T-cell (primary cell): ENCODE measurements around the gene TRIP12. TPM values are rescaled to one million over a fixed set of nuclear protein-coding genes. Genes with fewer than 3 reads are reported as not detected.
"Not testable (repeated sequence)": the region's sequence is repeated elsewhere in the genome, so short reads cannot be mapped to it uniquely, and the experiment has no call there.

Source experiments
- ATAC-seq, 4 experiments: fragments of 200-7000 bp in 3 of 4; fragments of 150-1000 bp in 1 of 4; cut with Tn5 transposase; replicated peaks in 1 of 4; 1 replicate in 3 of 4; 2 replicates in 1 of 4; pipeline ENCODE4 v1.10.0; 2021; ENCODE audit warnings: moderate library complexity in 3 of 4, mild to moderate bottlenecking in 2 of 4, moderate number of reproducible peaks in 1 of 4
- CTCF ChIA-PET, 2 donors: fragments of 300-600 bp; sonication (Branson Sonifier 250); formaldehyde crosslinking; loops; one replicate each; lab custom pipeline; 2022; ENCODE audit warnings: antibody characterized with exemption in 2 of 2; lab: Charles Lee
- POLR2A ChIA-PET, 2 donors: fragments of 300-600 bp; sonication (Branson Sonifier 250); formaldehyde crosslinking; loops; one replicate each; lab custom pipeline; 2022; ENCODE audit warnings: antibody characterized with exemption in 2 of 2; lab: Charles Lee
- DNase-seq, 35 experiments: peaks; one replicate each; pipeline versions ENCODE4 v3.0.0 to v3.0.0-alpha.2; 2013 to 2023
- H3K27ac ChIP-seq: one replicate; pipeline ENCODE4 v1.5.1; 2013; ENCODE audit warnings: low read length
- H3K27me3 ChIP-seq, 2 experiments: replicated peaks in 1 of 2; 1 replicate in 1 of 2; 2 replicates in 1 of 2; pipeline versions ENCODE4 v1.6.1 to v1.7.0; 2013; ENCODE audit warnings: low read length in 1 of 2, mixed read lengths in 1 of 2; ENCODE audit not compliant: control insufficient read depth in 2 of 2, insufficient read depth in 2 of 2; ENCODE audit errors: extremely low read depth in 1 of 2
- H3K36me3 ChIP-seq, 2 donors: 1 replicate in 1 of 2; 2 replicates in 1 of 2; pipeline versions ENCODE4 v1.6.1 to v1.7.0; 2013; ENCODE audit warnings: low read length in 1 of 2; ENCODE audit not compliant: control insufficient read depth in 2 of 2, insufficient read depth in 1 of 2; ENCODE audit errors: extremely low read depth in 1 of 2
- H3K4me1 ChIP-seq, 2 experiments: 1 replicate in 1 of 2; 2 replicates in 1 of 2; pipeline versions ENCODE4 v1.6.1 to v1.7.0; 2013; ENCODE audit warnings: low read length in 2 of 2, mixed read lengths in 1 of 2; ENCODE audit not compliant: insufficient read depth in 2 of 2, control insufficient read depth in 1 of 2; ENCODE audit errors: extremely low read depth in 1 of 2
- H3K4me3 ChIP-seq, 2 donors: 1 replicate in 1 of 2; 2 replicates in 1 of 2; pipeline versions ENCODE4 v1.5.1 to v1.7.0; 2013; ENCODE audit warnings: mild to moderate bottlenecking in 2 of 2, low read length in 1 of 2, moderate library complexity in 1 of 2; ENCODE audit not compliant: control insufficient read depth in 1 of 2; ENCODE audit errors: extremely low read depth in 1 of 2
- H3K9me3 ChIP-seq: 2 replicates; pipeline ENCODE4 v1.7.0; 2013
- H3K27ac Mint-ChIP-seq, 2 donors: one replicate each; pipeline ENCODE4 v1.8.0; 2020 to 2021; ENCODE audit warnings: mild to moderate bottlenecking in 2 of 2, mixed read lengths in 2 of 2
- H3K27me3 Mint-ChIP-seq, 2 donors: one replicate each; pipeline ENCODE4 v1.8.0; 2021 to 2022; ENCODE audit warnings: mixed read lengths in 2 of 2
- H3K36me3 Mint-ChIP-seq: one replicate; pipeline ENCODE4 v1.8.0; 2021; ENCODE audit warnings: mixed read lengths
- H3K4me1 Mint-ChIP-seq, 3 donors: one replicate each; pipeline ENCODE4 v1.8.0; 2020 to 2022; ENCODE audit warnings: mixed read lengths in 3 of 3, mild to moderate bottlenecking in 1 of 3
- H3K4me3 Mint-ChIP-seq, 3 donors: one replicate each; pipeline ENCODE4 v1.8.0; 2020 to 2022; ENCODE audit warnings: mild to moderate bottlenecking in 3 of 3, mixed read lengths in 3 of 3, moderate library complexity in 3 of 3
- H3K9me3 Mint-ChIP-seq, 3 donors: one replicate each; pipeline ENCODE4 v1.8.0; 2020 to 2022; ENCODE audit warnings: mixed read lengths in 3 of 3
- WGBS: methylation state at CpG from one replicate; pipeline ENCODE4 v1.1.5; 2013; ENCODE audit warnings: missing lambda C conversion rate; ENCODE audit not compliant: insufficient coverage; 5-methylcytosine and 5-hydroxymethylcytosine counted together
- total RNA-seq, 35 experiments: library from RNA in 6 of 35; stranded (reverse) in 6 of 35; fragments of 120-200 nt in 1 of 35; gene quantifications; one replicate each; pipeline versions ENCODE4 v1.2.1 to v1.2.4 and lab custom pipeline; 2013 to 2026

Gene TRIP12
- total RNA-seq, 5 donors from 2014 or later (not counting 1 experiment from before 2014, with no cell fraction given), result 185 to 219 (median 192) TPM

GRCh38 chr2:229757462-229757861, 164.3 kb downstream of the TRIP12 start:
- 100% methylated on average over 4 of the region's 10 CpGs for WGBS
- POLR2A ChIA-PET, result interaction anchor here in 1 of 2 donors (0.5 to 0.7 kb wide), 2 partner anchors 18 to 501 kb away, joined by 3 read pairs; no protein-coding TSS in a partner anchor
- H3K4me1 Mint-ChIP-seq, H3K36me3 ChIP-seq, H3K36me3 Mint-ChIP-seq, H3K4me3 Mint-ChIP-seq, ATAC-seq, DNase-seq, CTCF ChIA-PET, H3K27ac ChIP-seq, H3K27me3 Mint-ChIP-seq, H3K4me3 ChIP-seq, H3K4me1 ChIP-seq, H3K27ac Mint-ChIP-seq, H3K9me3 ChIP-seq, H3K9me3 Mint-ChIP-seq, H3K27me3 ChIP-seq: not testable (repeated sequence)

GRCh38 chr2:229752970-229753729, 168.7 kb downstream of the TRIP12 start:
- Histone ChIP-seq H3K4me1 (no peaks in the 10 kb centered on the region), H3K4me3 (no peak overlapping the region), H3K36me3 (no peaks in the 10 kb centered on the region), H3K9me3 (no peaks in the 10 kb centered on the region), H3K27ac (no peak overlapping the region), H3K27me3 (no peaks in the 10 kb centered on the region)
- DNase-seq (no peak), ATAC-seq (no peak)
- no CpG with 5 or more reads among the region's 11 CpGs for WGBS
- POLR2A ChIA-PET, result no interaction called here
- peaks cover 5% of the 10 kb centered on the region for H3K36me3 Mint-ChIP-seq
- no peak overlapping the region for H3K27ac Mint-ChIP-seq
- H3K9me3 Mint-ChIP-seq, result peaks cover 0 to 3% (median 1%) of the 10 kb centered on the region in 3 donors
- no peak overlapping the region for H3K4me3 Mint-ChIP-seq
- peaks cover 0 to 3% (median 0%) of the 10 kb centered on the region in 3 donors for H3K4me1 Mint-ChIP-seq
- CTCF ChIA-PET, result no interaction called here
- H3K27me3 Mint-ChIP-seq, result no peaks in the 10 kb centered on the region

GRCh38 chr2:229749779-229750178, 172.0 kb downstream of the TRIP12 start:
- H3K27me3 ChIP-seq, result no peaks in the 10 kb centered on the region
- peaks cover 3% of the 10 kb centered on the region for H3K36me3 Mint-ChIP-seq
- no peaks in the 10 kb centered on the region for H3K27me3 Mint-ChIP-seq
- DNase-seq (no peak), ATAC-seq (no peak)
- no peaks in the 10 kb centered on the region for H3K36me3 ChIP-seq
- H3K4me1 ChIP-seq, result no peaks in the 10 kb centered on the region
- 100% methylated on average over 1 of the region's 6 CpGs for WGBS
- POLR2A ChIA-PET, result no interaction called here
- peaks cover 0 to 3% (median 0%) of the 10 kb centered on the region in 3 donors for H3K4me1 Mint-ChIP-seq
- H3K9me3 ChIP-seq, result no peaks in the 10 kb centered on the region
- peaks cover 0 to 1% (median 0%) of the 10 kb centered on the region in 3 donors for H3K9me3 Mint-ChIP-seq
- no peak overlapping the region for H3K27ac Mint-ChIP-seq
- no peak overlapping the region for H3K4me3 ChIP-seq
- no peak overlapping the region for H3K27ac ChIP-seq
- CTCF ChIA-PET, result interaction anchor here in 1 of 2 donors (0.6 kb wide), 1 partner anchor 34 kb away, joined by 3 read pairs; no protein-coding TSS in a partner anchor
- H3K4me3 Mint-ChIP-seq, result no peak overlapping the region

- no peak for ATAC-seq
- Histone ChIP-seq H3K27ac (no peak overlapping the region), H3K27me3 (no peaks in the 10 kb centered on the region), H3K4me1 (no peaks in the 10 kb centered on the region), H3K36me3 (no peaks in the 10 kb centered on the region), H3K4me3 (no peak overlapping the region), H3K9me3 (no peaks in the 10 kb centered on the region)
- H3K4me1 Mint-ChIP-seq, result peaks cover 0 to 3% (median 0%) of the 10 kb centered on the region in 3 donors
- H3K27ac Mint-ChIP-seq, result no peak overlapping the region
- CTCF ChIA-PET, result no interaction called here
- H3K9me3 Mint-ChIP-seq, result peaks cover 0 to 1% (median 0%) of the 10 kb centered on the region in 3 donors
- POLR2A ChIA-PET, result no interaction called here
- 100% methylated on average over 1 of the region's 3 CpGs for WGBS
- no peaks in the 10 kb centered on the region for H3K27me3 Mint-ChIP-seq
- no peak overlapping the region for H3K4me3 Mint-ChIP-seq
- peaks cover 3% of the 10 kb centered on the region for H3K36me3 Mint-ChIP-seq
- no peak for DNase-seq
Observed at GRCh38 chr2:229748950-229749349, 172.9 kb downstream of the TRIP12 start.

GRCh38 chr2:229742691-229743090, 179.1 kb downstream of the TRIP12 start:
- H3K4me3 ChIP-seq, H3K9me3 ChIP-seq, H3K36me3 Mint-ChIP-seq, H3K36me3 ChIP-seq, H3K27me3 Mint-ChIP-seq, H3K27ac Mint-ChIP-seq, H3K4me1 Mint-ChIP-seq, ATAC-seq, CTCF ChIA-PET, POLR2A ChIA-PET, DNase-seq, H3K4me1 ChIP-seq, H3K27ac ChIP-seq, H3K27me3 ChIP-seq, H3K4me3 Mint-ChIP-seq: not testable (repeated sequence)
- WGBS, result no CpG with 5 or more reads among the region's 35 CpGs
- H3K9me3 Mint-ChIP-seq, result peaks cover 9 to 25% (median 16%) of the 10 kb centered on the region in 3 donors

- Mint-ChIP-seq H3K9me3 (peaks cover 17 to 35% (median 25%) of the 10 kb centered on the region in 3 donors), H3K36me3 (peaks cover 6% of the 10 kb centered on the region), H3K4me1 (no peaks in the 10 kb centered on the region), H3K27me3 (no peaks in the 10 kb centered on the region), H3K27ac (no peak overlapping the region), H3K4me3 (no peak overlapping the region)
- no peak for ATAC-seq
- WGBS, result 76% methylated on average over 2 of the region's 4 CpGs
- Histone ChIP-seq H3K27ac (no peak overlapping the region), H3K4me1 (no peaks in the 10 kb centered on the region), H3K36me3 (no peaks in the 10 kb centered on the region), H3K4me3 (no peak overlapping the region), H3K9me3 (peaks cover 3% of the 10 kb centered on the region), H3K27me3 (peaks cover 0 to 2% of the 10 kb centered on the region in 2 experiments)
- ChIA-PET POLR2A (no interaction called here), CTCF (no interaction called here)
- DNase-seq, result no peak
Observed at GRCh38 chr2:229740279-229740678, 181.5 kb downstream of the TRIP12 start.
